ENCODE measurements around the gene CDH4.

CDH4 gene

DNA sequence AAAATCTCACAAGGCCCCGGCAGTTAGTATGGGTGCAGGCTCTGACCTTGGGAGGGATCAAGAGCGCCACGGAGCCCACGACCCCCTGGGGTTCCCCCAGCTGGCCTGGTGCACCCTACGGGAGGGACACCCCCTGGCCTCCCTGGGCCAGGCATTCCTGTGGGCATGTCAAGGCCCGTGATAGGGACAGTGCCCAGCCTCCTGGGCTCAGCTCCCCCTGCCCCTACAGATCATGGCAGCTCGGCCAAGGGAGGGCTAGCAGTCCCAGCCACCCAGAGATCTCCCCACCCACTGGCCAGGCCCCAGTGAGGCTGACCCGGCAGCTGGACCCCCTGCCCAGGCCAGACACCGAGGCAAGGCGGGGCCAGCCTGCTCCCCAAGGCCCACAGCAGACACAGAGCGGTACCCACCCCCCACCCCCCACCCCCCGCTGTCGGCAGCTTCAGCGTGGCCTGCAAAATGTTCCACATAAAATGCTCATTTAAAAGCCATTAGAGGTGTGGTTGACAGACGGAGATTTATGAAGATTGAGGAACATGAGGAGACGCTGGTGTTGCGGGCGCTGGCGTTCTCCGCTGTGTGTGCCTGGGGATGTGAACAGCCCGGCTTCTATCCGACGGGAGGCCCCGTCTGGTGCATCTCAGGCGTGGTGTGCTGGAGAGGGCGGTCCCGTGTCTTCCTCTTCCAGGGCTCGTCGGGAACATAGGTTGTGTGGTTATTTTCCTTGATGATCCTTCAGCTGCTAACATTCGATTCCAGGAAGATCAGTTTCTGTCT lies 625.1 kb downstream of the CDH4 start:
- DNase-seq: no peak

DNA sequence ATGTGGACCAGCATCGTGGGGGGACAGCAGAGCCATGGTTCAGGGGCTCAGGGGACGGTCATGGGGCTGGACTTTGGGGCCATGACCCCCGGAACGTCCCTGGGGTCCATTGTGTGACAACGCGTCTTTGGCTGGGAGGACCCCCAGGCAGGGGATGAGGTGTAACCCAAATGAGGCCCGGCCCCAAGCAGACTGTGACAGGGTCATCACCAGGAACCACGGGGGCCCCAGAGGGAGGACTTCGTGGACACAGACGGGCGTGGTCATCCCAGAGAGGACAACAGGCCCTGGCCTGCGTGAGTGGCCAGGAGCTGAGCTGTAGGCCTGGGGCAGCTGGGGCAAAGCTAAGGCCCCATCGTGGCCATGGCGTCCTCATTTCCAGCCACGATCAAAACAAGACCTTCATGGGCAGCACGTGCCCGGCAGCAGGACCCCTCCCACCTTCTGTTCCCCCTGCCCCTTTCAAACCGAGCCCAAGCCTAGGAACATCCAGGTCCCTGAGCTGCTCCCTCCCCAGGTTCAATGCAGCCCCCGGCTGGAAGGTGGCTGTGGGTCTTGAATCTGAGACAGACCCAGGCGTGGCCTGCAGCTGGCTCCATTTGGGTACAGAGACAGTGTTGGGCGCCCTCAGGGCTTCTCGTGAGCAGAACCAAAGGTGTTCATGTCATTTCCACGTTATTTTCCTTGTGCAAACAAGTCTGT lies 625.9 kb downstream of the CDH4 start:
- no peak for DNase-seq

DNA sequence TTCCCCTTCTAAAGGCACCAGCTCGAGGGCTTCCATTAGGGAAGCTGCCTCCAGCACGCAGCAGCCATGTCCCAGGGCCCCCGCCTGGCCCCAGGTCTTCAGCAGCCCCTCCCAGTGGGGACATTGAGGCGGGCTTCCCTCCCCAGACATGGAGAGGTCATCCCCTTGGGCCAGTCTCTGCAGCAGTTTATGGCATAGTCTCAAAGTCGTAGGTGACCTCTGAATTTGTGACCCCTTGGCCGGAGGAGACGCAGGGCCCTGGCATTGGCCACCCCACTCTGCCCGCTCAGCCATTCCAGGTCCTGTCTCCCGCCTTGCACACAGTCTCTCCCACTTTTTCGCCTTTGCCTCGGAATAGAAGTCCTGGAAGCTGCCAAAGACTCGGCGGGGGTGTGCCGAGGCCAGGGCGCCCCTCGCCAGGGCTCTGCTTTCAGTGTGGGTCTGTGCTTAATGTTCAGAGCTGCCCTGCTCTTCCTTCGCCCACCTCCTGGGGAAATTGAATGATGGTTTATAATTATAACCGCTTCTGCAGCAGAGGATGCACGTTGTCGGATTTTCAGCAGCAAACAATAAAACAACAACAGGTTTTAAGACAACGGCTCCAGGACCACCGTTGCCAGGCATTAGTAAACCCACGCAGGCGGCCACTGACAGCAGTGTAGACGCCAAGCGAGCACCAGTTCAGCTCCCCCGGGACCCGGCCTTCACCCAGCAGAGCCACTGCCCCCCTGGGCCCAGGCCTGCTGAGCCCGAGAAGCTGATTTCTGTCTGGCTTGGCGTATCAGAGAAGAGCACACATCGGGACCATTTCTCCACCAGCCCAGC lies 626.6 kb downstream of the CDH4 start:
- DNase-seq: no peak

DNA sequence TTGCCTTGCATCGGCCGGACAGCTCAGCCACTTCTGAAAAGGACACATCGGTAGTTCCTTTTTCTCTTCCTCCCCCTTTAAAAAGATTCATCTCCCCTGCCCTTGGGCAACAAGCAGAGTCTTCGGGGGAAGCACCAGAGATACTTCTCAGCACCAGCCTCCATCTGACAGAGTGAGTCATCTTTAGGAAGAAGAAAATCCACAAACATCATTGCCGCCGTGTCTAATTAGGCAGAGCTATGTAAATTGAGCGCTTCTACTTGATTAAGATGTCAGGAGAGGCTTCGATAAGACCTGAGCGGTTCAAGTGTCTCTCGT lies 627.2 kb downstream of the CDH4 start:
- no peak for DNase-seq

DNA sequence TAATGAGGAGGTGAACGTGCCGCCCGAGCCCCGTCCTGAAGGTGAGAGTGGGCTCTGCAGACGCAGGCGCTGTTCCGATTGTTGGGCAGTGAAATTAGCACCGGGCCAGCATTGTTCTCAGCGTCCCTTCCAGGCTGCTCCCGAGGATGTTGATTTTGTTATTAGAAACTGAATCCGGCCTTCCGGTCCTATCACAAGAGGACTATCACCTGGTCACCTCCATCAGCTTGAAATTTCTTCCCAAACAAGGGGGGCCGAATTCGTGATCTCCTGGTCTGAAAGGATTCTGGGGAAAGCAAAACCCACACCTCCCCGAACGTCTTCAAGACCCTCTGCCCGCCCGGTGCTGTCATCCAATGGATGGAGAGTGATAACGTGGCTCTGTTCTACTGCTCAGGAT lies 627.6 kb downstream of the CDH4 start:
- no peak for DNase-seq

DNA sequence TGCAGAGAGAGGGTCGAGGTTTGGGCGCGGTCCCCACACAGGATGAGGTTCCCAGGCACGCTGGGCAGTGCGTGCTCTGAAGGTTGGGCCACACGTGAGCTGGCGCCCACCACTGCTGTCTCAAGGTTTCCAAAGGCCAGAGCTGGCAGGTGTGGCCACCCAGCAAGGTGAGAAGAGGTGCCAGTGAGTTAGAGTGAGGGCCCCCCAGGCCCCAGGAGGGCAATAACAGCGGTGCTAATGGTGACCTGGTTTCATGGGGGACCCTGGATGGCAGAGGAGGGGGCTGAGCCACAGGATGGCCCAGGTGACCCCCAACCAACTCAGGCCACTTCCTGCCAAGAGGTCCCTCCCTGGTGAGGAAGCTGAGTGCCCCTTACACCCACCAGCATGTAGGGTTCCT lies 628.6 kb downstream of the CDH4 start:
- DNase-seq: no peak

DNA sequence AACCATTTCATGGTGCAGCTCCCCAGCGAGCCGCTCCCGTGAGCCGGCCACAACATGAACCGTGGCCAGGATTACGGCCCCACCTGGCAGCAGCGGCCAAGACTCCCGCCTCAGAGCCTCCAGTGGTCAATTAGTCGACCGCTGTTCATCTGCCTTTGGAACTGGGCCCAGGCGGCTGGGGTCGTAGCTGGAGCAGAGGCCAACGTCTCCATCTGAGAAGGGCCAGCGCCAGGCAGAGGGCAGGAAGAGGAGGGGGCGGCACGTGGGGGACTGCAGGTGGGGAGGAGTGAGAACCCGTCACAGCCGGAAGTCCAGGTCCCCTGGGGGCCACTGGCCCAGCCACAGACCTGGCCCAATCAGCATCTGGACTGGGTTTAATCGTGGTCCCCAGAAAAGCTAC lies 629.4 kb downstream of the CDH4 start:
- DNase-seq: no peak

DNA sequence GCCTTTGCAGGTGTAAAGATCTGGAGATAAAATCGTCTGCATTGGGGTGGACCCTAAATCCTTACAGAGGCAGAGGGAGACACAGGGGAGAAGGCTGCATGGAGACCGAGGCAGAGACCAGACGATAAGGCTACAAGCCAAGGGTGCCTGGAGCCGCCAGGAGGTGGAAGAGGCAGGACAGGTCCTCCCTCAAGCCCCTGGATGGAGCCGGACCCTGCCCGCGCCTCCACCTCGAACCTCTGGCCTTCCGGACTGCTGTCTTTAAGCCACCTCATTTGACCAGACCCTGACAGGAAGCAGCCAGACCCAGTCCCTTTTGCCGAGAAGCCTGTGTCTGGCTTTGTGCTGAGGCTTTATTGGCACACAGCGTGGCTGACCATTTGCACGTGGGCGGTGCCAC lies 629.8 kb downstream of the CDH4 start:
- DNase-seq: no peak

DNA sequence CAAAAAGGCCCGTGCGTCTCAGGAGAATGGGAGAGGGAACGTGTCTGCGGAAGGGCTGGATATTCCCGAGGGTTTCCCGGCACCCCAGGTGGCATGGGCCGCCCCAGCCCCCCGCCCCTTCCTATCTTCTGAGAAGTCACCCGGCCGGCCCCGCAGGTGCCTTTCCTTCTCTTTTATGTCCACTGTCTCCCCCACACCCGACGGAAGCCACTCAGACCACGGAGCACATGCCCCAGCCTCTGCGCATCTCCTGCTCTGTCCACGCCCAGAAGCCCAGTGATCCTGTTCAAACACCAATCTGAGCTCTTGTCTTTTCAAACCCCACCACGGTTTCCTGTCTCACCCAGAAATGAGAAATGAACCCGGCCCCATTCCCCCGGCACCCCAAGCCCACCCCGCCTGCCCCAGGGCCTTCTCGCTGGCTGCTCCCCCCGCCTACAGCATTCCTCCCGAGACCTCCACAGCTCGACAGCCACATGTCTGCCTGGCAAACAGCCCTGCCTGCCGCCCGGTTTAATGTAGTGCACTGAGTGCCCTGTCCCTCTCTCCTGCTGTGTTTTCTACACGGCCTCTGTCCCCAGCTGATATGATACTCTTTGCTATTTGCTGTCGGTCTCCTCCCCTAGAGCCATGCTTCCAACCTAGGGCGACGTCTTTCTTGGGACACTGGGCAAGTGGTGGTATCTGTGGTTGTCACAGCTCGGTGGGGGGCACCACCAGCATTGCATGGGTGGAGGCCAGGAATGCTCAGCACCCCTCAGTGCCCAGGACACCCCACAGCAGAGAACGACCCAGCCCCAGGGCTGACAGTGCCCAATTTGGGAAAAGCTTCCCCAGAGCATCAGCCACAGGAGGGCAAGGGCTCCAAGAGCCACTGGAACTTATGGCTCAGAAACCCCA lies 630.9 kb downstream of the CDH4 start:
- DNase-seq: no peak

DNA sequence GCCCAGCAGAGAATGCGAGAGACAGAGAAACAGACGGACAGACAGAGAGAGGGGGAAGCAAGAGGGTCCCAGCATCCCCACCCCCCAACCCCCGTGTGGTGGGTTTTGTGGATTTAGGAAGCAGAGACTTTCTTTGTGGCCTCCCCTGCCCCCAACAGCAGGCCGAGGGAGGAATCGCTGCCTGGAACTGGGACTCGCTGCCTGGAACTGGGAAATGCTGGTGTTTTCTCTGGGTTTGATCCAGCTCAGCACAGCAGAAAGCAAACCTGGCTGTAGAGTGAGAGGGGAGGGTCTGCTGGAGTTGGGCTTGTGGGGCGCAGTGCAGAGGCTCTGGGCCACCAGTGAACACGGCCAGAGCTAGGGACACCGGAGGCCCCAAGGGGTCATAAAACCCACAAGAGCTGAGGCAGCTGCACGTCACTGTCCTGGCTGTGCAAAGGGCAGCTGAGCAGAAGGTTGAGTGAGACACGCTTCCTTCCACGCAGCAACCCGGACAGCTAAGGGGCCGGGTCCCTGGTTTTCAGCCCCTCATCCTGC lies 631.9 kb downstream of the CDH4 start:
- no peak for DNase-seq

DNA sequence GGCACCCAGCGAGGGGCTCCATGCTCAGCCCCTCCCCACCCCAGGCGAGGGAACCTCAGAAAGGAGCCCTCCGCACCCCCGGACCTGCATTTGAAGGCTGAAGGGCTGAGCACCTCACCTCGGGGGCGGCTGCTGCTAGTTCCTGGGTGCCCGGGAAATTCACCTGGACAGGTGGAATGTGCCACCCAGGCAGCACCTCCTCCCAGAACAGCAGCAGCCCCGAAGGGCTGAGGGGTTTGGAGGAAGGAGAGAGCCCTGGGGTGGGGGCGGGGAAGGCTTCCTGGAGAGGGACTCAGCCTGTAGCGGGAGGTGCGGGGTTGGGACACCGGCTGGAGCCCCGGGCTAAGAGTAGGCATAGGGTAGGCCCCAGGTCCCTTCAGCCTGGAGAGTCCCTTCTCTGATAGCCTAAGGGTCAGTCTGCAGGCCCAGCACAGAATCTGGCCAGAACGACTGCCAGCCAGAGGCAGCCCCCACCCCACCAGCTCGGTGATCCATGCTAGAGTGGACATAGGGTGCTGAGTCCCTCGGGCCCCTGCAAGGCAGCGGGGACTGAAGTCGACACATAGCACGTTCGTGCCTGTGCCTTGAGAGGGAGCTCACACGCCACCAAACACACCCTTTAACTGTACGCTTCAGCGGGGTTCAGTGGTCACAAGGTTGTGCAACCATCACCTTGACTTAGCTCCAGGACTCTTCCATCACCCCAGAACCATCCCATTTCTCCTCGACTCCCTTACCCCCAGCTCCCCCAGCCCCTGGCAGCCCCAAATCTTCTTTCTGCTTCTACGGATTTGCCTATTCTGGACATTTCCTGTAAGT lies 632.7 kb downstream of the CDH4 start:
- DNase-seq: no peak

DNA sequence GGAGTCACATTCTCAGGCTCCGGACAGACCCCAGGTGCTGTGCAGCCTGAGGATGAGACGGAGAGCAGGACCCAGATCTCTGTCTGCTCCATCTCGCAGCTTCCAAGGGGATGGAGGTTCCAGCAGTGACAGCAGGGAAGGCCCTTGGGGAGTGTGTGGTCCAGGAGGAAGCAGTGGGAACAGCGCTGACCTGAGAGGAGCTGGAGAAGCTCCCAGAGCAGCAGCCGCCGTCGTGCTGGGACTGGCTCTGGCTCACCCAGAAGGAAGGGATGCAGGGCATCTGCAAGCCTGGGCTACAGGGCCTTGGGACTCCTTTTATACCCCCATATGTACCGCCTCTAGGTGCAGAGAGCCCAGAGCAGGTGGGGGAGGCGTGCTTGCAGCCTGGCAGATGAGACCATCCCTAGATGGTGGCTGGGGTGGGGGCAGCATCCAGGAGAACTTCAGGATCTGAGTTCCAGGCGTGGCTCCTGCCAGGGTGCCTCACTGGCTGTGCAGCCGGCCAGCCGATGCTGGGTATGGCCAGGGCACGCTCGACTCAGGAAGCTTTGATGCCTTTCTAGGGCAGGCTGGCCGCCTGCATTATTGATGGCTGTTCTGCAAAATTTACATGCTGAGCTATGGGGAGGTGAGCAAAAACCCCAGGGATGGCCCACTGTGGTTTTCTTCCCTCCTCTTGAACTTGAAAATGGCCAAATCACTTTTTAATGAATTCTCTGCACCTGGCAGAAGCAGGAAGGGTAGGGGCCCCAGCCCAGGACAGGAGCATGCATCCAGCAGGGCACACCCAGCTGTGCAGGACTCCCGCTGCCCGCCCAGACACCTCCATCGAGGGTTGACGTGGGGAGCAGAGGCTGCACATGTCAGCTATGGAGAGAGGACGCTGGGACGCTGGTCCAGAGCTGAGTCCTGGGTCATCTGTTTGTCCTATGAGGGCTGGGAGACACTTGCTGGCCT lies 634.0 kb downstream of the CDH4 start:
- no peak for DNase-seq

DNA sequence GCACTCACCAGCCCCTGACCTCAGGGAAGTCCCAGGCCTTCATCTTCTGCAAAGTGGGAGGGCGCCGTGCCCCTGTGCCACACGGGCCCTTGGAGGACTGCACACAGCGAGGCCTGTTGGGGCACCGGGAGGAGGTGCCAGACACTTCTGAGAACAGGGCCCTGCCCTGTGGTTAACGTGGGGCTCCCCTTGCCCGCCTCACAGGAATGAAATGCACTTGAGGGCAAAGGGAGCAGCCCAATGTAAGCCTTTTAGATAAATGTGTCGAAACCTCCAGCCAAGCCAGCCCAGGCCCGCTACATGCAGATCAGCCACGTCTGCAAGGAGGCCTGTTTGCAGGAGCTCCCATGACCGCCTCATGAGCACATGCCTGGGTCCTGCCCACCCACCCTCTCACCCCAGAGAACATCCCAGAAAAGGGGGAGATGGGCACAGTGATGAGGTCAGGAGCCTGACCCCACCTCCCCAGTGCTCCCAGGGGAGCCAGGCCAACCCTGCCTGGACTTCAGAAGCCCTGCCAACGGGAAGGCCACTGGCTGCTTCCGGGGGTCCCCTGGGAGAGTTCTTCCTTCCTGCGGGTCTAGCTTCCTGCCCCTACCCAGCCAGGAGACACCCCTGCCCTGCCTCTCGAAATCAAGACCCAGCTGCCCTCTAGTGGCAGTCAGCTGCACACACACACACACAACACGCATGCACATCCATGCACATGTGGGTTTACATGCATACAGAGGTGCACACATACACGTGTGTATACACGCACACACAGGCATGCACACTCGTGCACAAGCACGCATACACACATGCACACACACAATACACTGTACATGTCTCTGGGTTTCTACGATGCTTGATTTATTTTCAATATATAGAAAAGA lies 634.9 kb downstream of the CDH4 start:
- peak; percentile 81 for DNase-seq

DNA sequence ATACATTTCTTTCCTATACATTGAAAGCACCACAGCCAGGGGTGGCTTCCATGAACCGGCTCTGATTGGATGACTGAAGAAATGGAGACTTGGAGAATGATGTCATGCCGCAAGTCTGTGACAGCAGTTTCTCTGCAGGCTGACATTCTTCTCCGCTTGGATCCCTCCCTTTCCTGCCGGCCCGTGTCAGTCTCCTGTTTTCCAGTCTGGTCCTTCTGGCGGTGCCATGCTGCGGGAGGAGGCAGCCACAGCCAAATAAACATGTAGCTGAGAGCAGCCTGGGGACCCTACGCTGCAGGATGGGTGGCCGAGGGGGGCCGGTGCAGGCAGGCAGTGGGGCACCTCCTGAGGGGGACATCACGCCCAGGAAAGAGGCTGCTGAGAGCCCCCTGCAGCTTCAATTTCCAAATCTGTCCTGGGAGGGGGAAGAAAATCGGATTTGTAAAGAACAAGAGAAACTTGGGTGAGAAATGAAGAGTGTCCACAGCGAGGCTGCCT lies 635.6 kb downstream of the CDH4 start:
- DNase-seq: no peak

DNA sequence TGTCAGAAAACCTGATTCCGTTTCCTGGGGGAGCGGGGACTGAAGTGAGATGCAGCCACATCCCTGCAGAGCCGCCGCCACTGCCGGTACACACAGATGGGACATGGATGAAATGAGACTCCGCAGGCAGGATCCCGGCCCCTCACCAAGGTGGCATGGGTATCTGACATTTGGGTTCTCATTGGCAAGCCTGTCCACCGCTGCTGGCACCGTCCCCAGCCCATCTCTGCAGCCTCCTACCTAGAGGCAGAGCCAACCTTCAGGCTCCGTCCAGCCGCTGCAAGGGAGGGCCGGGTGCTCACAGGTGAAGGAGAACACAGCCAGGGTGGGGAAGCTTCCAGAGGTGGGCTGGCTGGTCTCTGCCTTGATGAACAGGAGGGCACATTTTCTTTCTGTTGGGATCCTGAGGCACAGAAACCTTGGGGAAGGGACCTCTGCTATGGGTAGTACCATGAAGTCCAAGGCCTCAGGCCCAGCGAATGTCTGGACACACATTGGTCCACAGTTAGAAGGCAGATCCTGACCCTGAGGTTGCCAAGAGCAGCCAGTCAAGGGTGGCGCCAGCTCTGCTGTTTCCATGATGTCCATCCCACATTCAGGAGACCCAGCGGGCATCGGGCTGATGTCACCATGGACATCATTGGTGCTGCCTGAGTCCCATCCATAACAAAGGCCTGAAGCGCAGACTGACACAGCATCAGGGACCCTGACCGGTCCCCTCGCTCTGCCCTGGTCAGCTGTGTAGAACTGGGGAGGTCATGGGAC lies 636.2 kb downstream of the CDH4 start:
- DNase-seq: no peak

DNA sequence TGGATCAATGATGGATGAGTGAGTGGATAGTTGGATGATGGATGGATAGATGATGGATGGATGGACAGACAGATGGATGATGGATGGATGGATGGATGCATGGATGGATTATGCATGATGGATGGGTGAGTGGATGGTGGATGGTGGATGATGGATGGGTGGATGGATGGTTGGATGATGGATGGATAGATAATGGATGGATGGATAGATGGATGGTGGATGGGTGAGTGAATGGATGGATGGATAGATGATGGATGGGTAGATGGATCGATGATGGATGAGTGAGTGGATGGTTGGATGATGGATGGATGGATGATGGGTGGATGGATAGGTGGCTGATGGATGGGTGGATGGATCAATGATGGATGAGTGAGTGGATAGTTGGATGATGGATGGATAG lies 637.6 kb downstream of the CDH4 start:
- no peak for DNase-seq

DNA sequence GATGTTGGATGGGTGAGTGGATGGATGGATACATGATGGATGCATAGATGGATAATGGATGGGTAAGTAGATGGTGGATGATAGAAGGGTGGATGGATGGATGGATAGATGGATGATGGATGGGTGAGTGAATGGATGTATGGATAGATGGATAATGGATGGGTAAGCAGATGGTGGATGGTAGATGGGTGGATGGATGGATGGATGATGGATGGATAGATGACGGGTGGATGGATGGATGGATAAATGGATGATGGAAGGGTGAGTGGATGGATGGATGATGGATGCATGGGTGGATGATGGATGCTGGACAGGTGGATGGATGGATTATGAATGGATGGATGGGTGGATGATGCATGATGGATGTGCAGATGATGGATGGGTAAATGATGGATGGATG lies 638.1 kb downstream of the CDH4 start:
- DNase-seq: no peak

DNA sequence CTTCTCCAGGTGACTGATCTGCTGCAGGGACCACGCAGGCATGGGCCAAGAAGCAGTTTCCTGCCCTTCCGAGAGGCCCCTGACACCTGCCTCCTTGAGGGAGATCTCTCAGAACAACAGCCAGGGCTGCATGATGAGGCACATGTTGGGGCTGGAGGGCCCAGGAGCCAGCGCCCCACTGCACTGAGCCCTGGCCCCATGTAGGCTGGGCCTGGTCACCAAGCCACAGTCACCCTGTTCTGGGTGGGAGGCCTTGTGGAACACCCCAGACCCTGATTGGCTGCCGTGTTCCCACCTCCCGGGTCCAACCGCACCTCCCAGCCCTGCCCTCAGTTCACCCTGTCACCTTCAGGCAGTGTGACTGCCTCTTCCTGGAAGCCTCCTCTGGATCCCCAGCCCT lies 639.4 kb downstream of the CDH4 start:
- no peak for DNase-seq

All from islet precursor cell (in vitro differentiated cells).